NCI-H2081 treated with DMSO at 0.1 percent for 48 hours (cell line): ENCODE measurements around the gene CYGB.
"Not testable (repeated sequence)": the region's sequence is repeated elsewhere in the genome, so short reads cannot be mapped to it uniquely, and the experiment has no call there.

ENCODE experiments used
- DNase-seq: peaks from one replicate; lab custom pipeline; 2025; lab: John Stamatoyannopoulos, UW

Gene CYGB

DNA sequence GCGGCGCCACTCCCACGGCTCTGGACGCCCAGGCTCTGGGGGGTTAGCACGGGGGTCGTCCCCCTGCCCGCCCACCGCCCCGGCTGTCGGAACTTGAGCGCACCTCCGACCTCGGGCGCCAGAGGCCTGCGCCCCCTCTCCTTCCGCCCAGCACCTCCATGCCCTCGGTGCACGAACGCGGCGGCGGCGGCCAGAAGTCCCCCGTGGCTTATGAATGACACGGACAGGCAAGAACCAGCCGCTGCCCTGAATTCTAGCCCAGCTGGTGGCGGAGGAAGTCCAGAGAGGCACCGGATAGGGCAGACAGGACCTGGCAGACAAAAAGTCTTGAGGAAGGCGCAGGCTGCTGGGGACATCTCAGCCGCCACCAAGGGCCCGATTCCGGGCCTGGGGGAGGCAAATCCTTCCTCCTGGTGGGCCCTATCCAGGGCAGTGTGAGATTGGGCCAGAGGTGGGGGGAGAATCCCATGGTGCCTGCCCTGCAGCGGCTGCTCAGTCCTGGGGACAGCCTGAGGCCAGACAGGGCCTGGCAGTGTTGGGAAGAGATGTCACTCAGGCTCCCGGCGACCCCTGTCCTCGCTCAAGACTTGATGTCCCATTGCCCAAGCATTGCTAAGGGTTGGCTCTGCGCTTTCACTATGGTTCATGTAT, 897 bp upstream of the CYGB start:
- no peak for DNase-seq

DNA sequence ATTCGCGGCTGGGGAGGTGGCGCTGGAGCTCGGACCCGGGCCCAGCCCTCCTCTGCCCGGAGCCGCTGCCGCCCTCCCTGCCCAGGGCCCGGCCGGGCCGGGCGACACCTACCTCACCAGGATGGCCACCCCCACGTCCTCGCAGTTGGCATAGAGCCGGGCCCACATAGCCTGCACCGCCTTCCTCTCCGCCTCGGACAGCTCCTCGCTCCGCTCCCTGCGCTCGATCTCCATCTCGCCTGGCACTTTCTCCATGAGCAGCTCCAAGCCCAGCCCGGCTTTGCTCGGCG, 276 bp downstream of the CYGB start:
- no peak for DNase-seq

DNA sequence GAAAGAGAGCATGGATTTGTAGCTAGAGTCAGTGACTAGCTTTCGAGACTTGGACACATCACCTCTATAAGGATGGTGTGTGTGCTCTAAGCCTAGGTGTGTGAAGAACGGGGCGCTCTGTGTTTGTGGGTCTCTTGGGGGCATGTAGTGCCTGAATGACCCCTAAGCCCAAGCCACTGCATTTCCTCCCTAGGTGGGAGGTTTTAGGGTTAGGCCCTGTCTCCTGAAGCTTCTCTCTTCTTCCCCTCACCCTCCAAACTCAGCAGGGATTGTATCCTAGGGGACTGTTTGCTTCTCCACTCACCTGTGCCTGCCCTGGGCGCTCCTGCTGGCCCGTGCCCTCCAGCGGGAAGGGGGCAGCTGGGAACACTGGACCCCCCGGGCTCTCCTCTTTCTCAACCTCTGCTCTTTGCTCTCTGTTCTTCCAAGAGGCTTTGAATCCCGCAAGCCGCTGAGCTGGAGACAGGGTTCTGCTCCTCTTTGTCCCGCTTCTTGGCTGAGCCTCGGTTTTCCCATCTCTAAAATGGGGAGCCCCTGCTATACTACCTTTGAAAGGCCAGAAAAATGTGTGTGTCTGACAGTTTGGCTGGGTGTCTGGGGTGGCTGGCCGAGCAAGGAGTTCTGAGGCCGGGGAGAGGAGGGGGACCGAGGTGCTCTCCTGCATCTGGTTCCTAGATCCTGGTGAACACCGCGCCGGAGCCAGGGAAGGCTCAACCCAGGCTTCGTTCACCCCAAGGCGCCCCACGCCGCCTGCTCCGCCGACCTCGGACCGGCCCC, 810 bp downstream of the CYGB start:
- DNase-seq = no peak

DNA sequence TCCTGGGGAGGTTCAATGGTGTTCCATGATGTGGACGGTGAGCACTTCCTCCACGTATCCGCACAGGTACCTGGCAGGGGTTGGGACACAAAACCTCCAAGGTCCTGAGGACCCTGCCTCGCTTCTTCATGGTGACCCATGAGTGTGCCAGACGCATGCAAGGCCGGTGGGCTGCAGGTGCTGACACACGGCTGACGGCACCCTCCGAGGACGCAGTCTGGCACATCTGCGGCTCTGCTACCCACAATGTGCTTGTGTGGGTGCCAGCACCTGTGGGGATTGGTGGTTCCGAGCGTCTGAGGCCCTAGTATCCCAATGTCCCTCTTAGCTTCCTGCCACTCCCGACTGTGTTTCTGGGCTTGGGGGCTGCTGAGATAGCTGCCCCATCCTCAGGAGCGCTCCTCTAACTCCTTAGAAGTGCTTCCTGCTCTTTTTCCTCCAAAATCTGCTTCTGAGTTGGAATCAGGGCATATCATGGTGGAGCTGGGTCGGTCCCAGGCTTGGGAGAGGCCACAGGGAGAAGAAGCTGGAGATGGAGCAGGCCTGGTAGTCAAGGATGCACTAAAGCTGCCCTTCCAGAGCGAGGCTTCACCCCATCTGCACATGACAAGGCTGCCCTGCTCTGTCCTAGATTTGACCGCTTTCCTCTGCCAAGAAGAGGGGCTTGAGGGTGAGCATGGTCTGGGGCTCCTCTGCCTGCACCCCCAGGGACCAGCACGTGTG, 1.6 kb downstream of the CYGB start:
- no peak for DNase-seq

DNA sequence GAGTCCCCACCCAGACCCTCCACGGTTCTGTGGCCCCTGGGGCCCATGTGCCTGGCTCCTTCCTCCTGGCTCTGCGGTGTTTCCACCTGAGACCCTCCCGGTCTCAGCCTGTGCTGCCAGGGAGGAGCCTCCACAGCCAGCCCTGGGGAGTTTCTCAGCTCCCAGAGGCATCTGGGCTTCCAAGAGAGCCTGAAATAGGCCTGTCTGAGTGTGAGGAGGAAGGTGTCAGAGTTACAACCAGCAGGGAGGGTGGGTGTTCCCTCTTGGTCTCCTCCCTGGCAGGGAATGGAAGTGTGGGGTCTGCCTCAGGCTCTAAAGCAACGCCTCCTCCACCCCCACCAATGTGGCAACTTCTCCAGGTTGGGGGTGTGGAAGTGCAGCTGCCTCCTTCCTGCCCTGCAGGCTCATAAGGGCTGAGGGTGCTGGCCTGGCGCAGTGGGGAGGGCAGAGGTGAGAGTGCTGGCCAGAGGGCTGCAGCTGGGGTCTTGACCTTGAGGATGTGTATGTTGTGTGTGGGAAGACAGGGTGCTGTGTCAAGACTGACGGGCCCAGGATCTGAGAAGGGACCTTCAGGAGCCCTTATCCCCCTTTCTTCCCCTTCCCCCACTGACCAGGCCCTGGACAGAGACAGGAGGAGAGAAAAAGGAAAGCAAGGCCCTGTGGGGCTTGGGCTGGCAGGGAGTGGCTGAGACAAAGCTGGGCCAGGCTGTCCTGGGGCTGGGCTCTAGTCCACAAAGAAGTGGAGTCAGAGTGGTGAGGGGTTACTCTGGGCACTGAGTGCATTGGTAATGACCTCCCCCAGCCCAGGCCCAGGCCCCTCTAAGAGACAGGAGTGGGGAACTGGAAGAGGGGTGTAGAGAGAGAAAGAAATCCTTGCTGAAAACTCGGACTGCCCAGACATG, 2.4 kb downstream of the CYGB start:
- DNase-seq = no peak

DNA sequence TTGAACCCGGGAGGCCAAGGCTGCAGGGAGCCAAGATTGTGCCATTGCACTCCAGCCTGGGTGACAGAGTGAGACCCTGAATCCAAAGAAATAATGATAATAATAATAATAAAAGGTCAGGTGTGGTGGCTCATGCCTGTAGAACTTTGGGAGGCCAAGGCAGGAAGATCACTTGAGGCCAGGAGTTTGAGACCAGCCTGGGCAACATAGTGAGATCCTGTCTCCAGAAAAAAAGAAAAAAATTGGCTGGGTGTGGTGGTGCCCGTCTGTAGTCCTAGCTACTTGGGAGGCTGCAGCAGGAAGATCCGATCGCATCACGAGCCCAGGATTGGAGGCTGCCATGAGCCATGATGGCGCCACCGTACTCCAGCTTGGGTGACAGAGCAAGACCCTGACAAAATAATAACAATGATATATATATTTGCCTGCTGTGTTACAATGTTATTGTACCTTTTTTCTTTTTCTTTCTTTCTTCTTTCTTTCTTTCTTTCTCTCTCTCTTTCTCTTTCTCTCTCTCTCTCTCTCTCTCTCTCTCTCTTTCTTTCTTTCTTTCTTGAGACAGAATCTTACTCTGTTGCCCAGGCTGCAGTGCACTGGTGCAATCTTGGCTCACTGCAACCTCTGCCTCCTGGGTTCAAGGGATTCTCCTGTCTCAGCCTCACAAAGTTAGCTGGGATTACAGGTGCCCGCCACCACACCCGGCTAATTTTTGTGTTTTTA, 3.7 kb downstream of the CYGB start:
- DNase-seq = not testable (repeated sequence)

DNA sequence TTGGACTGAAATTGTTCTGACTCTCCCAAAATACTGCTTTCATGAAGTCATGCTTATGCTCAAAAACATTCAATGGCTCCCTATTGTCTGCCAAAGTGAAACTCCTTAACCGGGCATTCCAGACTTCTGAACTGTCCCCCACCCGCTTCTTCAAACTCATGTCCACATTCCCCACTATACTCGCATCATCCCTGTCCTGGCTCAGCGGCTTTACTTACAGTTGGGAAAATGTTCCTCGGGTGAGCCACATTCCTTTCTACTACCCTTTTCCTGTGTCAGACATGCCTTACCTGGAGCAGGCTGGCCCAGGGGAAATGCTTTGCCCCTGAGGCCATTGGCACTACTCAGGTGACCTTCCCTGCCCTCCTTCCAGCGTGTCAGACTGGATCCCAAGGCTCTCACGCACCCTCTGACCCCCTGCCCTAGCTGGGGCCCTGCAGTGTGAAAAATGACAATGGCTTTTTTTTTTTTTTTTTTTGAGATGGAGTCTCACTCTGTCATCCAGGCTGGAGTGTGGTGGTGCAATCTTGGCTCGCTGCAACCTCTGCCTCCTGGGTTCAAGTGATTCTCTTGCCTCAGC, 5.3 kb downstream of the CYGB start:
- no peak for DNase-seq

DNA sequence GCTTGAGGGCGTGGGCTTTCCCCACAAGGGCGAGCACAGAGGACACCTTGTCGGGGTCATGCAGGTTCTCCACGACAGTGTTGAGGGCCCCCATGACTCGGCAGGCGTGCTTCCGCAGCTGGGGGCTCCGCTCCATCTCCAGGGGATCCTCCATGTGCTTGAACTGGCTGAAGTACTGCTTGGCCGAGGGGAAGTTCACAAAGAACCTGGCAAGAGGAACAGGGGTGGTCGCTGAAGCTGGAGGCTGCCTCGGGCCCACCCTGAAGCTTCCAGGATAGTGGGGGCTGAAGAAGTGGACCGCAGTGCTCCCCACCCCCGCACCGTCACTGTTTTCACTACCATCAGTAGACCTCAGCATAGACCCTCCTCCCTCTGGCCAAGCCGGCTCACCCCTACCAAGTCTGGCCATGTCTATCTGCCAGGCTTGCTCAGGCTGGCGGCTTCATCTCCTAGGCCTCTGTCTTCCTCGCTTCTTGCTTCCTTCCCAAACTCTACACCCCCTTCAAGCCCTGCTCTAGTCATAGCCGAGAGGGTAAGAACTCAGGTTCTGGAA, 5.9 kb downstream of the CYGB start:
- DNase-seq = no peak

DNA sequence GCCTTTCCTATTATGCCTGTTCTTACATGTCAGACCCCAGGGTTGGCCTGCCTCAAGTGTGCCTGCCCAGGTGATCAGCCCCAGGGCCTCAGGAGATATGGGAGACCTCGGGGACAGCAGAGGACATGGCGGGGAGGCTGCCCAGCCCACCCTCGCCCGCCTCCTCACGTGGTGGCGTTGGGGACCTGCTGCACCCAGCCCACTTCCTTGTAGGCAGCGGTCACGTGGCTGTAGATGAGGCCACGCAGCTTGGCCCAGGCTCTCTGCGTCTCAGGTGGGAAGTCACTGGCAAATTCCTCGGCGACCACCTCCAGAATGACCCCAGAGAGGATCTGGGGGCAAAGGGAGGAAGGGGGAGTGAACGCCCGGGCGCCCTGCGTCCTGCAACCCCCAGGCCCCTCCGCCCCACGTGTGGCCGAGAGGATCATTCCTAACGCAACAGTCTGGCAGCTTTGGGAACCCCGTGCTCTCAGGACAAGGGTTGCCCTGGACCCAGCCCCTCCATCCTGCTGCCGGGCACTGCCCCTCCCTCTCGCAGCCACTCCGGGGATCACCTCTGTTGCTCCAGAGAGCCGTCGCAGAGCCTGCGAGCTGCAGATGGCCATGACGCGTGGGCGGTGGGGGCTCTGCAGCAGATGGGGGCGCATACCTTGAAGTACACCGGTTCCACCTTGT, 6.6 kb downstream of the CYGB start:
- DNase-seq = no peak

DNA sequence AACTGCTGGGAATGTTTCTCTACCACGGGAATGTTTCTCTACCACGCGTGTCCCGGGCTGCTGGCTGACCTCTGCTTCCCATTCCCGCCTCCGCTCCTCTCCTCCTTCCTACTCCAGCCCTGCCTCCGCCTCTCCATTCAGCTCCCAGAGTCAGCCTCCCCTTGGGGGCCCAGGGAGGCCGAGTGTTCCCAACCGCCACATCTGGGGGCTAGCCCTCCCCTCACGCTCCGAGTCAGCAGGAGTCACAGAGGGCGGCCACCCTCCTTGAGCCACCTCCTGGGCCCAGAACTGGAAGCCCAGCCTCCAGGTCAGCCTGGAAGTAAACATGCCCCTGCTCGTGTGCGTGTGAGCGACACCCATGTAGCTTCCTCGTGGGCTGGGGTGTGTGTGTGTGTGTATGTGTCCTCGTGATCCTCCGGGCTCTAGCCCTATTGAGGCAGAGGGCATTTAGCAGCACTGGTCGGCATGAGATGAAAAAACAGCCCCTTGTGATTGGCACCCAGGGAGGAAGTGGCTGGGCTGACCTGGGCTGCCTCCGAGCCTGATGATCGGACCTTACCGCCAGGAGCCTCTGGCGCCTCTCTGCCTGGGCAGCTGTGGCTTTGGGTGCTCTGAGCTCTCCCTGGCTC, 7.3 kb downstream of the CYGB start:
- no peak for DNase-seq

DNA sequence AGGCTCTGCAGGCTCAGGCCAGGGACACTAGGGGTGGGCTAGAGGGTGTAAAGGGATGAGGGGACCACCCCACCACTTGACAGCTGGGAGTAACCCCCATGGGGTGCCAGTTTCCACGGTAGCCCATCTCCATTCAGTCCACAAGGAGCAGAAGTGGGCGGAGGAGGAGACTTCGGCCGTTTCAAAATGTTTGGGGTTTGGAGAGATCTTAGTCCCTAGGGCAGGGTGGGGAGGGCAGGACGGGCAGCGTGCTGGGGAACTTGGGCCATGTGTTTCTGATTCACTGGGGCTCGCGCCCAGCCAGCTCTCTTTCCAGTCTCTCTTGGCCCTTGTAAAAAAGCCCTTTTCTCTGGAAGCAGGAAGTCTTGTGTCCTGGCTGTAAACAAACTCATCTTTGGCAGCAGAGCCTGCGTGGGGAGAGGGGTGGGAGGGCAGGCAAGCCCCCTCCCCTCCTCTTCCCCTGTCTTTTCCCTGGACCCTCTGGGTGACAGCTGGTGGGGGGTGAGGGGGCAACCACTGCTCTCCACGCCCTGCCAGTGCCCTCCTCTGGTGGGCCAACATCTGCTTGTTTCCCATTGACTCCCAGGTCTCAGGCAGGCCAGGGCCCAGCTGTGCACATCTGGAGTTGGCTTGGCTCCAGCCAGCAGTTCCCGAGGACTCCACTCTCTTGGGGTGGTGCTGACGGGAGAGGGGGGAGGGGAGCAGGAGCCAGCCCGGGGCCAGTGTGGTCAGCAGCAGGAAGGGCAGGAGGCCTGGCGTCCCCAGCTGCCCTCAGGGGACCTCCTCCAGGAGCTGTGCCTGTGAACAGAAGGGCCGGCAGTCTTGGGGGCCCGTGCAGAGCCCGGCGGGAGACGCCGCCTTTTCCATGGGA, 8.1 kb downstream of the CYGB start:
- DNase-seq = no peak

DNA sequence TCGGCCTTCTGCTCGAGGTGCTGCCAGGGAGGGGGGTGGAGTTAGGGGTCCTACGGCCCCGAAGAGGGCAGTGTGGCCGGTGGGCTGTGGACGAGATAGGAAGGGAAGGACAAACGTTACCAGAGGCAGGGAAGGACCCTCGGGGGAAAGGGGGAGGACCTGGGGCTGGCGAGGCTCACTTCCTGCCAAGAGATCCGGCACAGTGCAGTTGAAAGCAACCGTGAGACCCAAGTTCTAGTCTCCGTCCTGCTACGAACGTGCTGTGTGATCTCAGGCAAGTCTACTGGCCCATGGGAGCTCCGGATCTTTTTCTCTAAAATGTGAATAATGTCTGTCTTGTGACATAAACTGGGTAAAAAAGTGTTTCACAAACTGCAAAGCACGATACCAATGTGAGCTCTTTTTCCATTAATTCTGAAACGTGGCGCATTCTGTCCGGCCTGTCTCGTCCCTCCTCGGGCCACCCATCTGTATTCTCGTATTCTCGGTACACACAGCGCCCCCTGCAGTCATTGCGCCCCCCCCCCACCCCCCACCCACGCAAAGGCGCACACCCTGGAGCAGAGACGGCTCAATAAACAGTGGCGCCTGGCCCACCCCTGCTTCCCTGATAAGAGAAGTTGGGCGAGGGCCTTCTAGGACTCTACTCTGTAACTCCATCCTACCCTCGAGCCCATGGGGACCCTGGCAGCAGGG, 8.8 kb downstream of the CYGB start:
- DNase-seq = no peak

DNA sequence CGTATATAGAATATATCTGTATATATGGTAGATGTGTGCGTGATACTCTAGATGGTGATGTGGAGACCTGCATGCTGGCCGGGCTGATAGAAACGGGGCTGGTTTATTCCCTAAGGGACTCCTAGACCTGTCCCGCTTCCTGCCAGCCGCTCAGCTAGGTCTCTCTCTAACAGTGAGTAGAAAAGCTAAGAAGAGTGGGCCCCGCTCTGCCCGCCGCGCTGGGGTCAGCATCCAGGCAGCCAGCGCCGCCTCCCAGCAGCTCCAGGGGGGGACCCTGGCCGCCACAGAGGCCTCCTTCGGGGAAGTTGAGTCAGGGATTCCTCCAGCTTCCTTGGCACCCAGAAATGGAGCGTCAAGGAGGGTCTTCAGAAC, 9.4 kb downstream of the CYGB start:
- DNase-seq = no peak

DNA sequence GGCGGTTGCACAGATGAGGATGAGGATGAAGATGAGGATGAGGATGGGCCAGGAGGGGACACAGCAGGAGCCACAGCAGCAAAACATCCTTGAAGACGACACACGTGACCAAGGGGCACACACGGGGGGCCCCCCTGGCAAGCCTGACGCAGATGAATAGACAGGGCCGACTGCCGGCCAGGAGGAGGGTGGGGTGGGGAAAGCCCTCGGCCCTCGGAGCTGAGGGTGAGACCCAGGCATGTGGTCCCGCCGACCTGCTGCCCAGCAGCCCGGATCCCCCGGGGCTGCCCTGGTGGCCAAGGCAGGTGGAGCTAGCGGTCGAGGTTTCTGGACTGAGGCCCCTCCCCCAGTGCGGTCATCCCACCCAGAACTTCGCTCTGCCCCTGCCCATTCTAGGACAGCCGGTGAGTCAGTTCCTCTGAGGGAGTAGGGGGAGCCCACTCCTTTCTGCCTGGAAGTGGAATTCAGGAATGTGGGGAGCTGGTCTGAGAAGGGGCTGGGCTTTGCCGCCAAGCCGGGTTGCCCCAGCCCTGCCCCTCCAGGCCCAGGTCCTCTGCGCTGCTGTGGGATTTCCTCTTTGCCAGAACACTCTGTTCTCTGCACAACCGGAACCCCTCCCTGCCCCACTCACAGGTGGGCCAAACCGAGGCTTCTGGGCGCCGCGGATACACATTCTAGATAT, 9.9 kb downstream of the CYGB start:
- no peak for DNase-seq

DNA sequence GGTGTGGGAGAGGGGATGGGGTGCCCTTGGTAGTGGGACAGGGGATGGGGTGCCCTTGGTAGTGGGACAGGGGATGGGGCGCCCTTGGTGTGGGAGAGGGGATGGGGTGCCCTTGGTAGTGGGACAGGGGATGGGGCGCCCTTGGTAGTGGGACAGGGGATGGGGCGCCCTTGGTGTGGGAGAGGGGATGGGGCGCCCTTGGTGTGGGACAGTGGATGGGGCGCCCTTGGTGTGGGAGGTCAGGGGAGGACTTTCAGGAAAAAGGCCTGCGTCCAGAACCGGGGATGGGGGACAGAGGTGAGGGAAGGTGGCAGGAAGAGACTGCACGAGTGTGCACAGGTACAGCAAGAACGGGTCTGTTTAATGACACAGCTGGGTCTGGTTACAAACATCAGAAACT, 10.5 kb downstream of the CYGB start:
- not testable (repeated sequence) for DNase-seq

DNA sequence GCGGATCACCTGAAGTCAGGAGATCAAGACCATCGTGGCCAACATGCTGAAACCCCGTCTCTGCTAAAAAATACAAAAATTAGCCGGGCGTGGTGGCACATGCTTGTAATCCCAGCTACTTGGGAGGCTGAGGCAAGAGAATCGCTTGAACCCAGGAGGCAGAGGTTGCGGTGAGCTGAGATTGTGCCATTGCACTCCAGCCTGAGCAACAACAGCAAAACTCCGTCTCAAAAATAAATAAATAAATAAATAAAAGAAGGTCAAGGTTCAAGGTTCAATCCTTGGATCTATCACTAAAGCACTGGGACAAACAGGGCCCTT, 12.0 kb downstream of the CYGB start:
- not testable (repeated sequence) for DNase-seq

DNA sequence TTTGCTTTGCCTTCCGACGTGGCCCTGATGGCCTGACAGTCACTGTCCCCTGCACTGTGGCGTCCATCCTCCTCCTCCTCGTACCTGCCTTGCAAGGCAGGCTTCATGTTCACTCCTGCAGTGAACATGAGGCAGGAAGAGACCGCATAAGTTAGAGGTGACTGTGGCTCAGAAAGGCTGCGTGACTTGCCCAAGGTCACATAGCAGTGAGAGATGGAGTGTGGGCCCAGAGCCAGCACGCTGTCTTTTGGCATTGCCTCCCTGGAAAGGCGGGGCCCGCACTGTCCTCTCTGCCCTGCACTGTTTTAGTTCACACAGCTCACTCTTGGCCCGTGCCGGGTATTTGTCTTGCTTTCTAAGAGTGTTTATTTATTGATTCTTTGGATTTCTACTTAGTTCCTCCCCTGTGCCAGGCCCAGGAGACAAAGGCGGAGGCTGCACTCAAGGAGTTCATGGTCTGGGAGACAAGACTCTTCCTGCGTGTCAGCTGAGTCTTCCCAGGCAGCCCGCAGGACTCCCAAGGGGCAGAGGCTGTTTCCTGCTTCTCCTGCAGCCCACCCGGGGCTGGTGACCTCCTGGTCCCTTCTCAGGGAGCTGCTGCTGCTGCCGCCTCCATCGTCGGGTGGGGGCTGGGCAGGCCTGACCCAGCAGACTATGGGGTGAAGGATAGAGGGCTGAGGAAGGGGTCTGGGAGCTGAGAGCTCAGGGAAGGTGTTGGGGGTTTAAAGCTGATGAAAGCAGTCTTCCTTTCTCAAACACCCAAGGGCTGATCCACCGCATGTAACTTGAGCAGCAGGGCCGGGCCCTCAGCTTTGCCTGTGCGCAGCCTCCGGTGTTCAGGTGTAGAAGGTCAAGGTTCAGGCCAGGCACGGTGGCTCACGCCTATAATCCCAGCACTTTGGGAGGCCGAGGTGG, 12.7 kb downstream of the CYGB start:
- DNase-seq = no peak
